Peyer's patch (tissue), 4 donors: ENCODE data around the gene S100A7.

Experiments used
- POLR2A ChIP-seq, 2 donors: fragments of 450-650 bp; IDR thresholded peaks; one replicate each; pipeline ENCODE4 v1.5.1; 2017; ENCODE audit warnings: antibody characterized with exemption in 2 of 2, mild to moderate bottlenecking in 2 of 2, moderate library complexity in 2 of 2
- TF ChIP-seq, protein P1 (sequence below), 6 experiments: fragments of 450-650 bp in 4 of 6; fragments of 200-600 bp in 2 of 6; sonication (generic) in 1 of 6; IDR thresholded peaks; one replicate each; pipeline ENCODE4 v1.5.1; 2017 to 2019; ENCODE audit warnings: antibody characterized with exemption in 6 of 6, mild to moderate bottlenecking in 3 of 6, moderate library complexity in 1 of 6

DNA sequence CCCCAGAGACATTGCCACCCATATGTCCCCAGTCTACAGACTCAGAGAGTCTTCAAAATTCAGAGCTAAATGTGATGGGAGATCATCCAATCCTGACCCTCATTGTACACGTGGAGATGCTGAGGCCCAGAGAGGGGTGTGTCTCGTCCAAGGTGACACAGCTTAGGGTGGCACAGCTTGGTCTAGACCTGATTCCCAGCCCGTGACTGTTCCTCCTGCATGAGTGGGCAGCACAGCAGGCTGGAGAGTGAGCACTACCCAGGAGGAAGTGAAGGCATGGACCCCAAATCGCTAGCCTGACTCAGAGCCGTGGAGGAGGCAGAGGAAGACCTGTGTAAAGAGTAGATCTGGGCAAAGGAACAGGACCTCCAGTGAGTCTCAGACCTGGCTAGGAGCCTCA, 16.4 kb downstream of the S100A7 start:
- no peak for TF ChIP-seq POLR2A (IDR thresholded peaks at IDR 0.05)
- TF ChIP-seq, protein P1, sequence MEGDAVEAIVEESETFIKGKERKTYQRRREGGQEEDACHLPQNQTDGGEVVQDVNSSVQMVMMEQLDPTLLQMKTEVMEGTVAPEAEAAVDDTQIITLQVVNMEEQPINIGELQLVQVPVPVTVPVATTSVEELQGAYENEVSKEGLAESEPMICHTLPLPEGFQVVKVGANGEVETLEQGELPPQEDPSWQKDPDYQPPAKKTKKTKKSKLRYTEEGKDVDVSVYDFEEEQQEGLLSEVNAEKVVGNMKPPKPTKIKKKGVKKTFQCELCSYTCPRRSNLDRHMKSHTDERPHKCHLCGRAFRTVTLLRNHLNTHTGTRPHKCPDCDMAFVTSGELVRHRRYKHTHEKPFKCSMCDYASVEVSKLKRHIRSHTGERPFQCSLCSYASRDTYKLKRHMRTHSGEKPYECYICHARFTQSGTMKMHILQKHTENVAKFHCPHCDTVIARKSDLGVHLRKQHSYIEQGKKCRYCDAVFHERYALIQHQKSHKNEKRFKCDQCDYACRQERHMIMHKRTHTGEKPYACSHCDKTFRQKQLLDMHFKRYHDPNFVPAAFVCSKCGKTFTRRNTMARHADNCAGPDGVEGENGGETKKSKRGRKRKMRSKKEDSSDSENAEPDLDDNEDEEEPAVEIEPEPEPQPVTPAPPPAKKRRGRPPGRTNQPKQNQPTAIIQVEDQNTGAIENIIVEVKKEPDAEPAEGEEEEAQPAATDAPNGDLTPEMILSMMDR (IDR thresholded peaks at IDR 0.05), result no peak
